SU-DHL-6 (cell line): ENCODE data around the gene CDC123.

Experiments
- CTCF ChIP-seq: fragments of 200-600 bp; sonication (generic); IDR thresholded peaks from one replicate; pipeline ENCODE4 v1.5.1; 2017; ENCODE audit warnings: antibody characterized with exemption, mild to moderate bottlenecking, low read length, moderate library complexity; ENCODE audit not compliant: insufficient read depth, poor library complexity, severe bottlenecking
- EZH2phosphoT487 ChIP-seq: fragments of 200-600 bp; sonication (generic), shearing (Covaris generic); conservative IDR thresholded peaks from 2 replicates; pipeline ENCODE4 v1.6.1; 2018; ENCODE audit warnings: mild to moderate bottlenecking, antibody characterized with exemption, low read length, moderate library complexity, mixed read lengths

- TF ChIP-seq CTCF: no peak
- TF ChIP-seq EZH2phosphoT487: no peak
These were observed 25.6 kb downstream of the CDC123 start for GRCh38 chr10:12221323-12222298.
